HG03558 (cell line): ENCODE data around the gene LUC7L3.
"Not testable (repeated sequence)": the region's sequence is repeated elsewhere in the genome, so short reads cannot be mapped to it uniquely, and the experiment has no call there.

Experiments
- ATAC-seq: cut with Tn5 transposase; IDR thresholded peaks from one replicate; pipeline ENCODE4 v1.9.1; 2021; ENCODE audit warnings: moderate number of reproducible peaks; ENCODE audit not compliant: unreplicated experiment; ENCODE audit errors: extremely low read depth

Gene LUC7L3

GRCh38 chr17:50719144-50719923 is at the start of gene LUC7L3:
Gene LUC7L3 (plus strand): TSS chr17:50719603. CDS start chr17:50719733, 130 bp downstream.
- peak; percentile 58 for ATAC-seq

DNA sequence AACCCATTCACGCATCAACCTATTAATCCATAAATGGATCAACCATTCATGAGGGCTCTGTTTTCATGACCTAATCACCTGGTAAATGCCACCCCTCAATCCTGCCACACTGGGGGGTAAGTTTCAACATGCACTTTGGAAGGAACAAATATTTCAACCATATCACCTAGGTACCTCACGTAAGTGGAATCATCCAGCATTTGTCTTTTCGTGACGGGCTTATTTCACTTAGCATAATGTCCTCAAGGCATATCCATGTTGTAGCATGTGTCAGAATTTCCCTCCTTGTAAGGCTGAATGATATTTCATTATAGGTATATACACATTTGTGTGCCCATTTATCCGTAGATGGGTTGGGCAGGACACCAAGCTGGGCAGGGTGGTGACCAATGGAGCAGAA is 47.3 kb upstream of the LUC7L3 start:
- no peak for ATAC-seq

GRCh38 chr17:50672831-50673551 is 46.4 kb upstream of the LUC7L3 start:
- ATAC-seq = no peak

- ATAC-seq = no peak
Measured at GRCh38 chr17:50675190-50675589, 44.2 kb upstream of the LUC7L3 start.

DNA sequence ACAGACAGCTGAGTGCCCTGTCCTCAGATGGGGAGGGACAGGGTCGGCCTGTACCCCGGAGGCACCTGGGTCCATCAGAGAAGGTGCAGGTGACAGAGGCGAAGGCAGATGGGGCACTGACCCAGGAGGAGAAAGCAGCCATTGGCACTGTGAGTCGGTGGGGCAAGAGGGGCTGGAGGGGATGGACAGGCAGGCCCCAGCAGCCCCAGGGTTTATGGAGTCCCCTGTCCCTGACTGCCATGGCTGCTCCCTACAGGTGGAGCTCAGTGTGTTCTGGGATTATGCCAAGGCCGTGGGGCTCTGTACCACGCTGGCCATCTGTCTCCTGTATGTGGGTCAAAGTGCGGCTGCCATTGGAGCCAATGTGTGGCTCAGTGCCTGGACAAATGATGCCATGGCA is 43.8 kb upstream of the LUC7L3 start:
- ATAC-seq = no peak

- no peak for ATAC-seq
Measured at GRCh38 chr17:50676065-50676975, 43.1 kb upstream of the LUC7L3 start.

DNA sequence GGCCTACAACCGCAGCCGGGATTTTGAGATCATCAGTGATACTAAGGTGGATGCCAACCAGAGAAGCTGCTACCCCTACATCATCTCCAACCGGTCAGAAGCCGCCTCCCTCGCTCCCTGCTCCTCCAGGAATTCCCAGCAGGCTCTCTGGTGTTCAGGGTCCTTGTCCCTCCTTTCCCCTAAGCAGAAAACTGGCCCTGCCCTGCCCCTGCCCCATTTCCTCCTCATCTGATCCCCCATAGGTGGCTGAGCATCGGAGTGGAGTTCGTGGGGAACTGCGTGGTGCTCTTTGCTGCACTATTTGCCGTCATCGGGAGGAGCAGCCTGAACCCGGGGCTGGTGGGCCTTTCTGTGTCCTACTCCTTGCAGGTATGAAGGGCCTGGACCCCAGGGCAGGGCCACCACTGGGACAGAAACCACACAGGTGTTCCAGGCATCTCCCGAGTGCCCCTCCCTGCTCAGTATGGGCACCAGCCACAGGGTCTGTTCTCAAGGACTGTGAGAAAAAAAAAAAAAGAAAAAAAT is 41.5 kb upstream of the LUC7L3 start:
- ATAC-seq = no peak

DNA sequence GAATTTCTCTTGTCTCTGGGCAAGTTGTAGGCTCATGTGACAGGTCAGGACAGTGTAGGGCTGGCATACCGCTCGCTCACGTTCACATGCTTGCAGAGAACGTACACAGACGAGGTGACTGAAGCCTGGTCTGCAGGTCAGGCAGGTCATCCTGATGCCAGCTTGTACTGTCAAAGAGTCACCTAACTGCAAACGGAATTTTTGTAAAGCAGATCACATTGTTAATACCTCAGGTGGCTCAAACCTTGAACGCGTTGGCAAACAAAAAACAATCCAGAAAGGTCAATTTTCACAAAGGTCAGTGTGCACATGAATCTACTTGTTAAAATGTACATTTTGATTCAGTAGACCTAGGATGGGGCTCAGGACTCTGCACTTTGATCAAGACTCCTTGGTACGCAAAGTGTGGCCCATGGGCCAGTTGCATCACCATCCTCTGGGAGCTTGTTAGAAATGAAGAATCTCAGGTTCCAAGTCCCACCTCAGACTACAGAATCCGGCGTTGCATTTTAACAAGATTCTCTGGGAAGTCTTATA is 40.3 kb upstream of the LUC7L3 start:
- ATAC-seq = no peak

GRCh38 chr17:50680126-50680525 is 39.3 kb upstream of the LUC7L3 start:
- ATAC-seq = no peak

DNA sequence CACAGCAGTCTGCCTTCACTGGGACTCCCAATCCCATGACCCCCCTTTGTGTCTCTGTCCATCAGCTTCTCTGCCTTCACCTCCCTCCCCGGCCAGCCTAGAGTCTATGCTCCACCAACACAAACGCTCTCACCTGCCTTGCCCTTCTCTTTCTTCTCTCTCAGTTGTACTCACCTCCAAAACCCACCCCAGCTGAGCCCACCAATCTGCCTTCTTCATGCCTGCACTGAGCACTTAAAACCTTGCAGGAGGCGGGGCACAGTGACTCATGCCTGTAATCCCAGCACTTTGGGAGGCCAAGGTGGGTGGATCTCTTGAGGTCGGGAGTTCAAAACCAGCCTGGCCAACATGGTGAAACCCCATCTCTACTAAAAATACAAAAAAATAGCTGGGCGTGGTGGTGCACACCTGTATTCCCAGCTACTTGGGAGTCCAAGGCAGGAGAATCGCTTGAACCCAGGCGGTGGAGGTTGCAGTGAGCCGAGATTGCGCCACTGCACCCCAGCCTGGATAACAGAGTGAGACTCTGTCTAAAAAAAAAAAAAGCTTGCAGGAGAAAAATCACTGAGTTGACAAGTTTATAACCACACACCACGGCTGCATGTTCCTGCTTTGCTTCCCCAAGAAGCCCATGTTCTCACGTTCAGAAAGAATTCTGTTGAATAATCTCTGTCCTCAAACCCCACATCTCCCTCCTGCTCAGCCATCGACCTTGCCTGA is 38.7 kb upstream of the LUC7L3 start:
- not testable (repeated sequence) for ATAC-seq

DNA sequence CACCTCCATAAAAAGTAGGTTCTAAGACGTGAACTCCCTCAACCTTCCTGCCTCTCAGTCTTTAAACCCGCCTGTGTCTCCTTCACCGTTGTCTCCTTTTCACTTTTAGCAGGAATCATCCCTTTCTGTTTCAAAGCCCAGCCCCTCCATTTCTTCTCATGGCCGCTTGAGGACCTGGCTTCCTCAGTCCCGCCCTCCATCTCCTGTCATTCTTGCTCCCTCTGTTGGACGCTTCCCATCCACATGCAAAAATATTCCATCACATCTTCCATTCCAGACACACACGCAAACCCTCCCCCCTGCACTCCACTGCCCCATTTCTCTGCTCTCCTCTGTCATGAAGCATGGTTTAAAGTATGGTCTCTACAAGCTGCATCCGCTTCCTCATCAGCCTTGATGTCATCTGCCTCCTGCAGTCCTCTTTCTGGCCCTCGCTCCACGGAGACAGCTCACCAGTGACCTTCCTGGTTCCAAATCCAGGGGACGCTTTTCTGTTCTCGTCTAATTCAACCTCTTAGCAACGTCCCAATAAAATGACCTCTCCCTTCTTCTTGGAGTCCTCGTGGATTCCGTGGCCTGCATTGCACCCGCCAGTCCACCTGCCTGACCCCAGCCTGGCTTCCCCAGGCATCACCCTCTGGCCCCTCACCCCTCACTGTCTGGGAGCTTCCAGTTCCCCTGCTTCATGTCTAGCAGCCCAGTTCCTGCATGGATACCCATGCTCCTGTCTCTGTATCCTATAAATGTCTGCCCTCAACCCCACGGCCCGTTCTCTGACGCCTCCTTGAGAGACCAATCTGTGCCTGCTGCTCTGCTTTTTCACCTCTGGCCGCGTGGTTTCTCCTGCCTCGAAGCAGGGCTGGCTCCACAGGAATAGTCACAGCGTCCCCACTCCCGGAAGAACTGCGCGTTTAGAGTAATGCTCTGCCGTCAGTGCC is 37.9 kb upstream of the LUC7L3 start:
- no peak for ATAC-seq

DNA sequence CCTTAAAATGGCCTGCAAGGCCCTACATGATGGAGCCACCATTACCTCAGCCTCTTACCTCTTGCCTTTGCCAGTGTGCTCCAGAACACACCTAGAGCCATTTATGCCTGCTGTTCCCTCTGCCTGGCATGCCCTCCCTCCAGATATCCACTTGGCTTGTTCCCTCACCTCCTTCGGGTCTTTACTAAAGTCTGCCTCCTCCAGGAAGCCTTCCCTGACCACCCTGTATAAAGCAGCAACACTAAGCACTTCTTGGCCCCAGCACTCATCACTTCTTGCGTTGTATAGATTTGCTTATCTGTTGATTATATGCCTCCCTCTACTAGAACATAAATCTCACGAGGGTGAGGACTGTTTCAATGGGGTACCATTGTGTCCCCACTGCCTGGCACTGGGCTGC is 37.0 kb upstream of the LUC7L3 start:
- ATAC-seq = no peak

GRCh38 chr17:50682938-50683337 is 36.5 kb upstream of the LUC7L3 start:
- no peak for ATAC-seq

GRCh38 chr17:50683434-50684287 is 35.7 kb upstream of the LUC7L3 start:
- no peak for ATAC-seq

DNA sequence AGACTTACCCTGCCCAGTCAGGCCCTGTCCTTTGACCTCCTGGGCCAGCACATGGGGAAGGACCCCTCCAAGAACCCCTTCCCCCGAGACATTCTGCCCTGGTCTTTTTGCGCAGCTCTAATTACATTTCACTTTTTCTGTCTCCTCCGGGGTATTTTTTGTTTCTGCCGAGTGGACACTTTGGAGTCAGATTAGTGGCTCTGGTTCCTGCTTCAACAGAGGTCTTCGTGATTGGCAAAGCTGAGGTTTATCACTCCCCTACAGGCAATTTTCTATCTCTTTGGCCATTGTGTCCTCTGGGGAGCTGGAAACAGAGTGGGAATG is 35.2 kb upstream of the LUC7L3 start:
- no peak for ATAC-seq

GRCh38 chr17:50684612-50685333 is 34.6 kb upstream of the LUC7L3 start:
- ATAC-seq = no peak

GRCh38 chr17:50685334-50685665 is 34.1 kb upstream of the LUC7L3 start:
- no peak for ATAC-seq
